Right cardiac atrium (tissue), 5 donors: ENCODE measurements around the gene ADAMTS9. TPM values are rescaled to one million over a fixed set of nuclear protein-coding genes. Genes with fewer than 3 reads are reported as not detected.

Experiments
- ATAC-seq, 2 donors: fragments of 200-7000 bp; cut with Tn5 transposase; one replicate each; pipeline versions ENCODE4 v1.8.0 to v1.9.1; 2020; ENCODE audit warnings: moderate library complexity in 2 of 2, mild to moderate bottlenecking in 1 of 2
- DNase-seq, 3 donors: peaks; one replicate each; pipeline ENCODE4 v3.0.0-alpha.2; 2020
- H3K27ac ChIP-seq: one replicate; pipeline ENCODE4 v1.5.1; 2013; ENCODE audit warnings: mild to moderate bottlenecking, low read length, control low read depth, moderate library complexity
- H3K27me3 ChIP-seq: one replicate; pipeline ENCODE4 v1.6.1; 2013; ENCODE audit not compliant: control insufficient read depth, insufficient read depth
- H3K4me1 ChIP-seq: one replicate; pipeline ENCODE4 v1.6.1; 2013; ENCODE audit warnings: low read length; ENCODE audit not compliant: control insufficient read depth, insufficient read depth
- H3K4me3 ChIP-seq: one replicate; pipeline ENCODE4 v1.5.1; 2013; ENCODE audit warnings: low read length, control low read depth
- H3K9me3 ChIP-seq: one replicate; pipeline ENCODE4 v1.6.1; 2013; ENCODE audit warnings: low read length; ENCODE audit not compliant: control insufficient read depth
- WGBS: extraction: QIAGEN DNeasy Blood & Tissue Kit; methylation state at CpG from one replicate; pipeline ENCODE4 v1.1.7; 2013; 5-methylcytosine and 5-hydroxymethylcytosine counted together
- intact Hi-C, 4 donors: fragments of 100-400 bp; cut with DNase I; formaldehyde crosslinking; loops; one replicate each; pipeline versions ENCODE4 v1.11.0 to v1.14.0; 2022 to 2023
- polyA plus RNA-seq: library from polyadenylated mRNA; stranded (reverse); fragments of 200-250 nt; gene quantifications from one replicate; pipeline ENCODE4 v1.2.3, GENCODE V29; 2013
- total RNA-seq, 4 donors: library from RNA; stranded (reverse); fragmentation: NEBNext Ultra II Directional; extraction: Animal tissue kit (Norgen Biotek cat#: 25700); gene quantifications; one replicate each; pipeline ENCODE4 v1.2.1, GENCODE V29; 2021
- donor health status: healthy with polysubstance abuse.
- donor health status: DM: no; HTN: yes; CAD: no.
- donor health status: DM: no; HTN: no; CAD: no.
- donor health status: DM: no; HTN: yes; CAD: no; lungs with severe emphysema.
- donor health status: DM: yes; HTN: yes; CAD: no.

ADAMTS9 gene
- total and polyA plus RNA-seq, 5 donors, result 9.8 to 53.4 (median 13.0) TPM

DNA sequence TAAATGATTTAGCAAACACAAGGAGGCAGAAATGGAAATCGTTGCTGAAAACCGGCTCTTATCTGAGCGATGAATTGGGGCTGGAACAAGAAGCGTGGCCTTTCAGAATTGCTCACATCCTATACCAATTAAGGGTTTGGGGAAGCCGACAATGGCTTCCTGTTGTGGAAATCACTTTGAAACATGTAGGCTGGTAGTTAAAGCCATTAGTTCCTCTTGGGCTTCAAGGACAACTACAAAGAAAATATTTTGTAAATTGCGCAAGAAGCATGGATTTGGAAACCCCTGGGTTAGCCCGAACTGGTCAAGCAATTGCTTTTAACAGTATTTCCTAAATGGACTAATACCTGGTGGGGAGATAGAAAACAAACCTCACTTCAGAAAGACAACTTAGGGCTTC lies 182.4 kb downstream of the ADAMTS9 start:
- no peaks in the 10 kb centered on the region for H3K27me3 ChIP-seq
- no peak for ATAC-seq
- no peaks in the 10 kb centered on the region for H3K9me3 ChIP-seq
- no peak overlapping the region for H3K27ac ChIP-seq
- WGBS, result 54% methylated on average over 7 of the region's 7 CpGs
- H3K4me3 ChIP-seq, result no peak overlapping the region
- intact Hi-C loops, result no loop called here
- no peaks in the 10 kb centered on the region for H3K4me1 ChIP-seq
- DNase-seq, result no peak

GRCh38 chr3:64502284-64502683 lies 185.5 kb downstream of the ADAMTS9 start:
- ATAC-seq (peak in 1 of 2 donors; percentile 15), DNase-seq (no peak)
- no peak overlapping the region for H3K27ac ChIP-seq
- no peaks in the 10 kb centered on the region for H3K27me3 ChIP-seq
- WGBS, result 67% methylated on average over 1 of the region's 1 CpG
- intact Hi-C loops, result no loop called here
- no peaks in the 10 kb centered on the region for H3K4me1 ChIP-seq
- H3K9me3 ChIP-seq, result no peaks in the 10 kb centered on the region
- H3K4me3 ChIP-seq, result no peak overlapping the region

- Histone ChIP-seq H3K4me1 (no peaks in the 10 kb centered on the region), H3K4me3 (no peak overlapping the region), H3K27ac (no peak overlapping the region), H3K9me3 (no peaks in the 10 kb centered on the region), H3K27me3 (no peaks in the 10 kb centered on the region)
- 70% methylated on average over 8 of the region's 8 CpGs for WGBS
- ATAC-seq, result peak in 1 of 2 donors; percentile 80
- no peak for DNase-seq
- intact Hi-C loops, result no loop called here
These were observed 186.4 kb downstream of the ADAMTS9 start for GRCh38 chr3:64501298-64501906.

- Histone ChIP-seq H3K4me1 (no peaks in the 10 kb centered on the region), H3K4me3 (no peak overlapping the region), H3K27ac (no peak overlapping the region), H3K27me3 (no peaks in the 10 kb centered on the region), H3K9me3 (no peaks in the 10 kb centered on the region)
- 97% methylated on average over 5 of the region's 5 CpGs for WGBS
- DNase-seq (no peak), ATAC-seq (no peak)
- intact Hi-C loops, result no loop called here
These were observed 190.9 kb downstream of the ADAMTS9 start for GRCh38 chr3:64496786-64497490.

GRCh38 chr3:64495781-64496334 lies 191.9 kb downstream of the ADAMTS9 start:
- WGBS, result 95% methylated on average over 2 of the region's 2 CpGs
- no peaks in the 10 kb centered on the region for H3K9me3 ChIP-seq
- H3K4me1 ChIP-seq, result no peaks in the 10 kb centered on the region
- no peak overlapping the region for H3K27ac ChIP-seq
- no peaks in the 10 kb centered on the region for H3K27me3 ChIP-seq
- no peak for DNase-seq
- intact Hi-C loops, result no loop called here
- H3K4me3 ChIP-seq, result no peak overlapping the region
- no peak for ATAC-seq

DNA sequence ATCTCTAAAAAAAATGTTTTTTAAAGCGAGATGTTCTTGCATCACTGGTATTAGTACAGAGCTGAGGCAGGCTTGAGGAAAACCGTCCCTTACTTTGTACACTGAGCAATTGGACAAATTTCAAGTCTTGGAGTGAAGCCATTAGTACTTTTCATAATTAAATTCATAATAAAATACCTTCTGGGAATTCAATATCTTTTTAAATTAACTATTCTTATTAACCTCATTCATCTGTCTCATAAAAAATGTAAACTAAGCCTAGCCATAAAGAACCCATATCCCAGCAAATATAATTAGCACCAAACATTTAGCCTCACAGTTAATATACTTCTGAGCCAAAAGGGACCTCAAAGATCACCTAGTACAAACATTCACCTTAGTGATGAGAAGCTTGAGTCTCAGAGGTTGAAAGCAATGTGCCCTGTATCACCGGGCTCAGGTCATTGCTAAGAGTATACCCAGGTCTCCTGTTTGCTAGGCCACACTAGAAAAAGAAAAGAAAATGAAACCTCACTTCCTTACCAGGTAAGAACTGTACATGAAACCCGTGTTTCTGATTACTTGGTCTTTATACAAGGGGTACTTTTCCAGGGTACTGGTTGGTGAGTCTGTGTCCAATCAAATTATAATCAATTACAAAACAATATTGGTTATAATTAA lies 192.5 kb downstream of the ADAMTS9 start:
- H3K9me3 ChIP-seq, result no peaks in the 10 kb centered on the region
- H3K4me1 ChIP-seq, result no peaks in the 10 kb centered on the region
- WGBS, result 69% methylated on average over 4 of the region's 4 CpGs
- no peak overlapping the region for H3K4me3 ChIP-seq
- DNase-seq (no peak), ATAC-seq (no peak)
- H3K27me3 ChIP-seq, result no peaks in the 10 kb centered on the region
- intact Hi-C loops, result no loop called here
- no peak overlapping the region for H3K27ac ChIP-seq

DNA sequence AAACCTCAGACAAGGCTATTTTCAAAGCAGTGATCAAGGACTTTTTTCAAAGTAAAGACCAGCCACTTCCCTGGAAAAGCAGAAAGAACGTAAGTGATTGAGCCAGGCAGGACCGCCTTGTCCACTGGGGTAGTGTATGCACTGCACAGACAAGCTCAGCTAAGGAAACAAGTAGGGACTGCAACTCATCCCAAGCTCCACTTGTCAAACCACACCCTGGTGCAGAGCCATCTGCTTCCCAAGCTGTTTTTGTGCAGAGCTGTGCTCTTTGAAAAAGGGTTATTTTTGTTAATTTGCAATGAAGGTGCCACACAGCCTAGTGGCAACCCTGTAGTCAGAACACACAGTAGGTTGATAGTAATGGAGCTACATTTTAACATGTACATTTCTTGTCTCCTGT lies 193.3 kb downstream of the ADAMTS9 start:
- no peak for ATAC-seq
- Histone ChIP-seq H3K9me3 (no peaks in the 10 kb centered on the region), H3K27me3 (no peaks in the 10 kb centered on the region), H3K4me1 (no peaks in the 10 kb centered on the region), H3K27ac (no peak overlapping the region), H3K4me3 (no peak overlapping the region)
- WGBS, result 92% methylated on average over 2 of the region's 2 CpGs
- DNase-seq, result no peak
- intact Hi-C loops, result no loop called here

DNA sequence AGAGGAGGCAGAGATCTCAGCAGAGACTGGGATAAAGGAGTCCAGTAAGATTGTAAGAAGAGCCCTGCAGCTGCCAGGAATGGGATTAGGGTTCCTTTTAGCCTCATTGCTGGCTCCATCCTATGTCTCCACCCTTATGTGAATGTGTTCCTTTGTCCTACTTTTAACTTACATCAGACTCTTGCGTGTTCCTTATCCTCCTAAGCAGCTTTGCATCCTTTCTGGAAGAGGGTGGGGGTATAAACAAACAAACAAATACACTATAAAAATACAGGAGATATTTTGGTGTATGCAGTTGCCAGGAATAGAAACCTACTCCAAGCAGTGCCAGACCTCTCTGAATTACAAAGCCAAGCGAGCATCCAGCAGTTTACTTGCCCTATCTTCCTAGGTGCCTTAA lies 194.7 kb downstream of the ADAMTS9 start:
- no peak for DNase-seq
- no peaks in the 10 kb centered on the region for H3K27me3 ChIP-seq
- WGBS, result 69% methylated on average over 2 of the region's 2 CpGs
- no peaks in the 10 kb centered on the region for H3K4me1 ChIP-seq
- ATAC-seq, result no peak
- no peak overlapping the region for H3K27ac ChIP-seq
- H3K9me3 ChIP-seq, result no peaks in the 10 kb centered on the region
- intact Hi-C loops, result no loop called here
- H3K4me3 ChIP-seq, result no peak overlapping the region

DNA sequence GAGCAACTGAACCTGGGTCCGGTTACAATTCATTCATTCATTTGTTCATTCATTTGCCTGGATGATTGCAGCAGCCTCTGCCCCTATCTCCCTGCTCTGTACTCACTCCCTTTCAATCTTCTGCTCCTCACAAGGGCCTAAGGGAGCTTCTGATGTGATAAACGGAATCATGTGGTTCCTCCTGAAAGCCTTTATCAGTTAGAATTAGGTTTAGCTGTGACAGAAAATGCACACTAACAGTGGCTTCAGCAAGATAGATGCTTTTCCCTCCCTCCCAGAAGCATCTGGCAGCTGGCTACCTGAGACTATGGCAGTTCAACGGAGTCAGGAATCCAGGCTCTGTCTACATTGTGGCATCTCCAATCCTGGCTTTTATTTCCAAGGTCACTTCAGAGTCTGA lies 196.0 kb downstream of the ADAMTS9 start:
- no peak for ATAC-seq
- Histone ChIP-seq H3K4me3 (no peak overlapping the region), H3K27ac (no peak overlapping the region), H3K4me1 (no peaks in the 10 kb centered on the region), H3K27me3 (no peaks in the 10 kb centered on the region), H3K9me3 (no peaks in the 10 kb centered on the region)
- 86% methylated on average over 3 of the region's 3 CpGs for WGBS
- DNase-seq, result no peak
- intact Hi-C loops, result no loop called here

- intact Hi-C loops, result no loop called here
- ATAC-seq (no peak), DNase-seq (no peak)
- 86% methylated on average over 6 of the region's 6 CpGs for WGBS
- Histone ChIP-seq H3K9me3 (no peaks in the 10 kb centered on the region), H3K27ac (no peak overlapping the region), H3K4me3 (no peak overlapping the region), H3K27me3 (no peaks in the 10 kb centered on the region), H3K4me1 (no peaks in the 10 kb centered on the region)
These were observed 197.5 kb downstream of the ADAMTS9 start for GRCh38 chr3:64490180-64490724.
